AG04450 (cell line): ENCODE measurements around the gene SMAP2. TPM values are rescaled to one million over a fixed set of nuclear protein-coding genes. Genes with fewer than 3 reads are reported as not detected.
A peak's percentile ranks its signal among the peaks of the same experiment; 100 is the strongest.

Experiments
- CTCF ChIA-PET: fragments of 300-600, 350-600 bp; formaldehyde crosslinking; extraction: SDS; loops from one replicate; lab custom pipeline; 2022; ENCODE audit warnings: antibody characterized with exemption, inconsistent platforms; lab: Charles Lee
- POLR2A ChIA-PET: fragments of 350-600 bp; formaldehyde crosslinking; extraction: SDS; loops from one replicate; lab custom pipeline; 2021; ENCODE audit warnings: antibody characterized with exemption, inconsistent platforms; lab: Yijun Ruan, JAX
- DNase-seq: peaks from one replicate; pipeline ENCODE4 v3.0.0-alpha.2; 2011; ENCODE audit warnings: low read depth, low spot score
- H3K27ac ChIP-seq: one replicate; pipeline ENCODE4 v1.5.1; 2012; ENCODE audit warnings: low read depth, low read length, control low read depth
- H3K27me3 ChIP-seq: one replicate; pipeline ENCODE4 v1.6.0; 2012; ENCODE audit warnings: low read length; ENCODE audit not compliant: control insufficient read depth, insufficient read depth
- H3K4me3 ChIP-seq: 2 replicates; pipeline ENCODE4 v1.5.1; 2011; ENCODE audit warnings: mild to moderate bottlenecking, low read depth, low read length, control low read depth
- H3K9me3 ChIP-seq: 2 replicates; pipeline ENCODE4 v1.5.1; 2012; ENCODE audit warnings: low read length; ENCODE audit not compliant: control insufficient read depth, insufficient read depth
- CTCF ChIP-seq: IDR thresholded peaks from 2 replicates; pipeline ENCODE4 v1.5.1; 2011; ENCODE audit warnings: low read depth, low read length, control low read depth, inconsistent platforms
- polyA plus RNA-seq: library from polyadenylated mRNA; depleted of rRNA; stranded (reverse); fragments of >200 nt; gene quantifications from 2 replicates; pipeline ENCODE4 v1.2.3, GENCODE V29; 2011

The SMAP2 gene
- polyA plus RNA-seq, 1 experiment, result 22.5 TPM

GRCh38 chr1:40389871-40390560 is 16.5 kb downstream of the SMAP2 start:
- Histone ChIP-seq H3K4me3 (no peak overlapping the region), H3K27ac (peak overlapping the region; percentile 33), H3K27me3 (no peaks in the 10 kb centered on the region), H3K9me3 (no peaks in the 10 kb centered on the region)
- DNase-seq, result peak; percentile 85
- POLR2A ChIA-PET, result interaction anchor here (0.6 to 1.9 kb wide), 3 partner anchors 10 to 35 kb away, joined by 5 to 7 read pairs (median 6); partner anchors contain the start of gene SMAP2
- CTCF ChIA-PET, result interaction anchor here (1.1 to 1.5 kb wide), 4 partner anchors 52 to 246 kb away, joined by 4 to 7 read pairs (median 5); no protein-coding TSS in a partner anchor
- no peak for TF ChIP-seq CTCF

DNA sequence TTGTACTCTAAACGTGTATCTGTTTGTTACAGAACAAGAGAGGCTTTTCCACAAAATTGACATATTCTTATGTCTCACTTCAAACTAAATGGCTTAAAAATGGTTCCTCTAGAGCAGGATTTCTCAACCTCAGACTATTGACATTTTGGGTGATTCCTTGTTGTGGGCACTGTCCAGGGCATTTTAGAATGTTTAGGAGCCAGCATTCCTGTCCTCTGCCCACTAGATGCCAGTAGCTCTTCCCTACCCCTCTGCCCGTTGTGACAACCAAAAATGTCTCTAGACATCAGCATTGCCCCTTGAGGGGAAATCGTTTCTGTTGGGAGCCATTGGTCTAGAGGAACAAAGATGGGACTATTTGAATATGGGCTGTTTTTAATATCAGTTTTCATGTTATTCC is 17.3 kb downstream of the SMAP2 start:
- ChIA-PET POLR2A (interaction anchor here (1.1 to 1.9 kb wide), 2 partner anchors 11 to 17 kb away, joined by 6 to 7 read pairs; partner anchors contain the start of gene SMAP2), CTCF (interaction anchor here (1.1 to 1.5 kb wide), 4 partner anchors 52 to 247 kb away, joined by 4 to 7 read pairs (median 5); no protein-coding TSS in a partner anchor)
- no peaks in the 10 kb centered on the region for H3K9me3 ChIP-seq
- TF ChIP-seq CTCF, result no peak
- H3K27me3 ChIP-seq, result no peaks in the 10 kb centered on the region
- no peak overlapping the region for H3K4me3 ChIP-seq
- H3K27ac ChIP-seq, result no peak overlapping the region
- DNase-seq, result no peak

DNA sequence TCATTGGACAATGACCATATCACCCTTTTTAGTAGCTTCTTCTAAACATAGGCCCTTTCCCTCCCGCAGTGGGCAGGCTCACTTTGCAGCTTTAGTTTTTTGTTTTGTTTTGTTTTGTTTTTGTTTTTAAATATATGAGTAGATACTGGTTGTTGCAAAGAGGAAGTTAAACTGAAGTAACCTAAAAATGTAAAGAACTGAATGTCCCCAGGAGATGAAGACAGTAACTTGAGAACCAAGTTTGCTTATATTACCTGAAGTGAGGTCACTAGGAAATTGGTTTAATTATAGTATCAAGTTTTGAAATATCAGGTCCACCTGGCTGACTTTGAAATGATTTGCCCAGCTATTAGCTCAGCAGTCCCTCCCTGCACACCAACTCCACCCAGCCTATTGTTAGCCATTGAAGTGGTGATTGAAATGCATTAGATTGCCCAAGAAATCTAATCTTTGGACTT is 18.2 kb downstream of the SMAP2 start:
- POLR2A ChIA-PET, result interaction anchor here (0.9 kb wide), 1 partner anchor 18 kb away, joined by 3 read pairs; the partner anchor contains the start of gene SMAP2
- no peak overlapping the region for H3K4me3 ChIP-seq
- H3K27ac ChIP-seq, result no peak overlapping the region
- no peaks in the 10 kb centered on the region for H3K27me3 ChIP-seq
- CTCF ChIA-PET, result interaction anchor here (1.0 to 3.8 kb wide), 3 partner anchors 13 to 53 kb away, joined by 4 to 20 read pairs (median 9); partner anchors contain the start of gene SMAP2
- no peaks in the 10 kb centered on the region for H3K9me3 ChIP-seq
- TF ChIP-seq CTCF, result no peak
- DNase-seq, result no peak

DNA sequence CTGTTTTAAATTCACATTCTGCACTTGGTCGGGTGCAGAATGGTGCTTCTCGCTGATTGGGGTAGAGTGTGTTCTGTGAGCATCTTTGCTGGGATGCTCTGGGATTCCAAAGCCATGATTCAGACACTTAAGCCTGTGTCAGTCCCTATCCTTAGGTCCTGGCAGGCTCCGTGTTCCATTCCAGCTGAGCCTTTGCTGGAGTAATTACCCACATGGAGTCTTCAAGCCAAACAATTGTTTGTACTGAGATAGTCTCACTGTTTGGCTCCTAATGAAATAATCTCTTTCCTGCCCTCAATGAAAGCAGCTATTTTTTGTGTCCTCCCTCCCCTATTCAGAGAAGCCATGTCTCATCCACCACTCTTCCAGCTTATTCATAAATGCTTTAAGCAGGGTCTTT is 18.7 kb downstream of the SMAP2 start:
- H3K27ac ChIP-seq, result no peak overlapping the region
- CTCF ChIA-PET, result interaction anchor here (1.0 to 3.8 kb wide), 4 partner anchors 13 to 238 kb away, joined by 3 to 20 read pairs (median 6); partner anchors contain the start of gene SMAP2
- no peaks in the 10 kb centered on the region for H3K9me3 ChIP-seq
- POLR2A ChIA-PET, result interaction anchor here (0.9 kb wide), 1 partner anchor 19 kb away, joined by 3 read pairs; the partner anchor contains the start of gene SMAP2
- TF ChIP-seq CTCF, result no peak
- no peaks in the 10 kb centered on the region for H3K27me3 ChIP-seq
- no peak overlapping the region for H3K4me3 ChIP-seq
- no peak for DNase-seq

GRCh38 chr1:40393173-40393572 is 19.6 kb downstream of the SMAP2 start:
- CTCF ChIA-PET, result interaction anchor here (0.6 to 3.8 kb wide), 5 partner anchors 12 to 249 kb away, joined by 3 to 20 read pairs (median 3); no protein-coding TSS in a partner anchor
- H3K27ac ChIP-seq, result no peak overlapping the region
- POLR2A ChIA-PET, result no interaction called here

More at GRCh38 chr1:40393173-40393572, 19.6 kb downstream of the SMAP2 start:
- H3K27me3 ChIP-seq, result no peaks in the 10 kb centered on the region
- no peak for TF ChIP-seq CTCF
- H3K4me3 ChIP-seq, result no peak overlapping the region
- H3K9me3 ChIP-seq, result no peaks in the 10 kb centered on the region
- no peak for DNase-seq
